Activated gamma-delta T cell (primary cell): ENCODE data around the gene SLC37A1.
"Not testable (repeated sequence)": the region's sequence is repeated elsewhere in the genome, so short reads cannot be mapped to it uniquely, and the experiment has no call there.

ENCODE experiments used
- DNase-seq: peaks from one replicate; lab custom pipeline; 2025; lab: John Stamatoyannopoulos, UW
- total RNA-seq, 2 donors: gene quantifications; one replicate each; lab custom pipeline; 2026; lab: John Stamatoyannopoulos, UW

Gene SLC37A1
- total RNA-seq: 33.8 to 43.0 reads per million in 2 donors

- DNase-seq: peak; percentile 31
Measured at GRCh38 chr21:42513151-42513984, at the start of gene SLC37A1. SLC37A1 (plus strand) TSS chr21:42513852; CDS start chr21:42518455, 4,603 bp downstream.

- DNase-seq: peak; percentile 42
Measured at GRCh38 chr21:42463861-42464515, 49.7 kb upstream of the SLC37A1 start.

GRCh38 chr21:42465008-42465802 lies 48.4 kb upstream of the SLC37A1 start:
- DNase-seq: no peak

- no peak for DNase-seq
Measured at GRCh38 chr21:42465803-42466127, 47.9 kb upstream of the SLC37A1 start.

DNA sequence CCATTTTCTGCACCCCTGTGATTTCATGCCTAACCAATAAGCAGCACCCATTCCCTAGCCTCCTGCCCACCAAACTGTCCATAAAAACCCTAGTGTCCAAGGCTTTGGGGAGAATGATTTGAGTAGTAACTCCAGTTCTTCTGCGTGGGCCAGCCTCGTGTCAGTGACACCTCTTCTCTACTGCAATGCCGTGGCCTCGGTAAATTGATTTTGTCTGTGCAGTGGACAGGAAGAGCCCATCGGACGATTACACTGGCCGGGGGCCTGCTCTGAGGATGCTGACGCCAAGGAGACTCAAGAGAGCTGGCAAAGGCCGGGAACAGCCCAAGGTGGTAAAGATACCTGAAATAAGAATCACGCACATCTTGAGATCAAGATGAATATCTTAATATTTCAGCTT lies 47.0 kb upstream of the SLC37A1 start:
- DNase-seq: no peak

GRCh38 chr21:42467140-42467983 lies 46.3 kb upstream of the SLC37A1 start:
- DNase-seq: no peak

DNA sequence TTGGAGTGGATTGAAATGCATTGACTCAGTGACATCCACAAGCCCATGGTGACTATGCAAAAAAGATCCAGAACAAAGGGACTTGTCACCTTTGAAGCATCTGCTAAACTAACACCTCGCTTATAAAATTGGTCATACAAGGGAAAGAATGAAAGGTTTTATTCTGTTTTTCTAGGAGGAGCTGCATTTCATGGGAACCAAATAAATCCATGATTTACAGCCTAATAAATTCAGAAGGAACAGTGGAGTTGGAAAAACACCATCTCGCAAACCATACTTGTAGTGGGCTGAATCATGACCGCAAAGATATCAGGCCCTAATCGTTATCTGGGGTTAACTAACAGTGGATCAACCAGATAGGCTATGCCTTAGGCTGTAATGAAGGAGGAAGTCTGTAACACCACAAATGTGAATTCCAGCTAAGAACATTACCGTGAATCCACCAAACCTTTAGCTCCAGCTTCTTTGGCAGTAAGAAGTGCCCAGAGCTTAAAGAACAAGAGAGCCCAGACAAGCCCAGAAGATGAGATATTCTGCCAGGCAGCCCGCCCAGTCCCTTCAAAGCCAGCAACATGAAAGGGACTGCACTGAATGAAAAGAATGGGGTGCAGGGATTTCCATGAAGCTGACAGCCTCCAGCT lies 45.0 kb upstream of the SLC37A1 start:
- DNase-seq: no peak

- DNase-seq: no peak
Measured at GRCh38 chr21:42469272-42469671, 44.4 kb upstream of the SLC37A1 start.

- not testable (repeated sequence) for DNase-seq
Measured at GRCh38 chr21:42469726-42470125, 43.9 kb upstream of the SLC37A1 start.

GRCh38 chr21:42471206-42471605 lies 42.4 kb upstream of the SLC37A1 start:
- DNase-seq: no peak

GRCh38 chr21:42471716-42472330 lies 41.8 kb upstream of the SLC37A1 start:
- DNase-seq: no peak

GRCh38 chr21:42472521-42472920 lies 41.1 kb upstream of the SLC37A1 start:
- no peak for DNase-seq

DNA sequence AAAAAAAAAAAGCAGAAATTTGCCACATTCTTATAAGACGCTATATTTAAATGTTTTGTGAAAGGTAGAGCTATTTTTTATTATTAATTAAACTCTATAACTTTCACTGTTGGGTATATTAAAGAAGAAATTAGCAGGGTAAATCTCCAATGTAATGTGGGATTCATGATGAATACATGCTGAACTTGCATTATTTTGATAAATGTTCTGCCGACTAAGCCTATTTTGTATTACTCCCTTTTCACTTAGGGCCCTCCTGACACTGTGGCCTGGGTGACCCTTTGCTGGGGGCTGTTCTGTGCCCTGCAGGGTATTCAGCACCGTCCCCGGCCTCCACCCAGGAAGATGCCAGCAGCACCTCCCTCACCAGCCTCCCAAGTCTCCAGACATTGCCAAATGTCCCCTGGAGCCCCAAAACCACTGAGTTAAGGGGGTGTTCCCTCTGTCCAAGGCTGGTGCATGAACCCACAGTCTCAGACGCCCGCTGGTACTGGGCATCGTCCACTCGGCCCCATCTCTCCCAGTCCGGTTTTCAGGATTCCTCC lies 40.1 kb upstream of the SLC37A1 start:
- DNase-seq: no peak

- no peak for DNase-seq
Measured at GRCh38 chr21:42474043-42474831, 39.4 kb upstream of the SLC37A1 start.

- no peak for DNase-seq
Measured at GRCh38 chr21:42475036-42475435, 38.6 kb upstream of the SLC37A1 start.

- no peak for DNase-seq
Measured at GRCh38 chr21:42475526-42476387, 37.9 kb upstream of the SLC37A1 start.

- no peak for DNase-seq
Measured at GRCh38 chr21:42476388-42477331, 37.0 kb upstream of the SLC37A1 start.
